Activated T-cell treated with anti-CD3 and anti-CD28 coated beads for 48 hours (primary cell): ENCODE data around the gene LRTM1.

ENCODE experiments used
- DNase-seq: peaks from one replicate; pipeline ENCODE4 v3.0.0-alpha.2; 2020; ENCODE audit warnings: low read depth

LRTM1 gene

DNA sequence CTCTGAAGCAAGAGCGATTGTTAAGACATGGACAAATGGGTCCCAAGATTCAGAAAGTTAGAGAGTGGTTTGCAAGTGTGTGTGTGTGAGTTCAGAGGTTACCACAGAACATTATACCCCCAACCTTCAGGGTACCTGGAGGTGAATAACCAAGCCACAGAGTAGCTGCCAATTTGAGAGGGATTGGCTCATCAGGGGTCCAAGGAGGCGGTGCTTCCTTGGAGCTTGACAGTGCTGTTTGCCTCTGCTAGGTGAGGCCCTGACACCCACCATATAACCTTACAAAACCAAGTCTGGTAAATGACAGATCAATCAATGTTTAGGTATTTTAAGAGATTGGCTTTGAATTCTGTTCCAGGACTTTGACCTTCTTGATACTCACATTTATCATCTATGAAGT, 35.7 kb downstream of the LRTM1 start:
- DNase-seq: no peak

DNA sequence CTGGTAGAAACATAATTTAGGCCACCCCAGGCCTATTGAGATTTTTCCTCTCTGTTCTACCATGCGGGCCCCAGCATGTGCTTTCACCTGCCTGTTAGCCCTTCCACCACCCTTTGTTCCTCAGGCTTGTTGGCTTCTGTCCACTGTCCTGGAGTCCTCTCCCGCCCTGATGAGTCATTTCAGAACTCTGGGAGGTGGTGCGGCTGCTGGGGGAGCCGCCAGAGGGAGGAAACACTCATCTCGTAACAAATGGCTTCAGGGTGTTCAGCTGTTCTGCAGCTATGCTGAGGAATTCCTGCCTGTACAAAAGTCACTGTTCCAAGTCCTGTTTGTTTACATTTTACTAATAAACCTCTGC, 36.3 kb downstream of the LRTM1 start:
- no peak for DNase-seq

- no peak for DNase-seq
Observed at GRCh38 chr3:54889731-54890130, 38.1 kb downstream of the LRTM1 start.

DNA sequence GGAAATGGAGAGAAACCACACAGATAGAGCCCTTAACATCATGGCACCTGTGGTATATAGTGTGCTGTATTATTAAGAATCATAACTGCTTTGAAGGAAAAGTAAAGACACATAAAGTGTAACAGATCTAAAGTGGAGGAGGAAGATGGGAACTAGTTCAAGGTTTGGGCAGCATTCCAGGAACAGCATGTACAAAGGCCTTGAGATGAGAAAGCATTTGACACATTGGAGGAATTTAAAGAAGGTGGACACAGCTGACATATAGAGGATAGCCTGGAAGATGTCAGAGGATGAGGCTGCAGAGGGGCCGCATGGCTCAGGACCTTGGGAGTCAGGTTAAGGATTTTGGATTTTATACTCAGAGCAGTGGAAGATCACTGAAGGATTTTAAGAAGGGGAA, 39.0 kb downstream of the LRTM1 start:
- DNase-seq: no peak

GRCh38 chr3:54888162-54888561, 39.7 kb downstream of the LRTM1 start:
- no peak for DNase-seq

GRCh38 chr3:54882129-54882833, 45.6 kb downstream of the LRTM1 start:
- no peak for DNase-seq

DNA sequence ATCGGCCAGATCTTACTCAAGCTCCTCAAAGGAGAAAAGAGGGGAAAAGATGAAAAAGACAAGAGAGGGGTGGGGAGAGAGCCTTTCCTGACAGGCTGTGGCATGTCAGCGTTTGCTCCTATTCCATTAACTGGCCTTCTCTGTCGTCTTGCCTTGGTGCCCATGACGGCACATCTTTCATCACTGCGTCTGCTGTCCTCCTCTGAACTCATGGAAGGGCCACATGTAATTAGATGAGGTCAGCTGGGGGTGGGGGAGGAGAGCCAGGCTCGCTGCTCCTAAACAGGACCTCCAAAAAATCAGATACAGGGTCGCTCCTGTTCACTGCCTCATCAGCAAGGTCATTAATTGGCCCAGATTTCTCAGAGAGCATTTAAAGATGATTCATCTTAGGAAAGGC, 49.7 kb downstream of the LRTM1 start:
- DNase-seq: no peak

- no peak for DNase-seq
Observed at GRCh38 chr3:54877730-54878129, 50.1 kb downstream of the LRTM1 start.

- no peak for DNase-seq
Observed at GRCh38 chr3:54876694-54877093, 51.2 kb downstream of the LRTM1 start.

GRCh38 chr3:54875596-54876268, 52.1 kb downstream of the LRTM1 start:
- no peak for DNase-seq

DNA sequence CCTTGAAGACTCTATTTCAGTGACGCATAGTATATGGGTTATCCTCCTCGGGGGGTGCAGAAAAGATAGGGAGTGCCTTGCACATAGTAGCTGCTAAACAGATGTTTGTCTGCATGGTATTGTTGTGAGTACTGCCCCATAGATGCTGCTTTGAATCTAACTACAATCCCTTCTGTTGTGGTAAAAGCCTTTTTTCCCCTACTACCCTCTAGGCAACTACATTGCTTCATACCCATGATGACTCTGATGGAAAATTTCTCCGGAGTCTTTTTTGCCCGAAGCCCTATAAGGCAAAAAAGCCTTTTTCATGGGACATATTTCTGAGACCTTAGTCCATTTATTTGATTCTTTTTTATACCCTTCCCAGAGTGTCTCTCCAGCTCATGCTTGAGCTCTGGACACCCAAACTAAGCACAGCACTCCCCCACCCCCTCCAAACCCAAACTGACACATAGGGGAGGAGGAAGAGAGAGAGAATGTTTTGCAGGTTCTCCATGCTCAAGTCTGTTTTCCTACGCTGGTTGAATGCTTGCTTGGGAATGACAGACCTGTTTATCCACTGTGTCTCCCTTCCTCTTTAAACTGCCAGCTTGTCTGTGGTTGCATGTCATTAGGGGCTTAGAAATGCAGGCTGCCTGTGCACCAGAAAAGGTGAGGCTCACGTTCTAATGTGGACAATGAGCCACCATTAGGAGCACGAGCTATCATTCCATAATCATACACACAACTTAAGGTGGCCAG, 52.9 kb downstream of the LRTM1 start:
- no peak for DNase-seq

GRCh38 chr3:54873059-54874010, 54.5 kb downstream of the LRTM1 start:
- DNase-seq: no peak

GRCh38 chr3:54871867-54872266, 56.0 kb downstream of the LRTM1 start:
- no peak for DNase-seq

- DNase-seq: no peak
Observed at GRCh38 chr3:54870423-54870822, 57.4 kb downstream of the LRTM1 start.
